Measurements from ENCODE around the gene LMTK3.

The LMTK3 gene, protein sequence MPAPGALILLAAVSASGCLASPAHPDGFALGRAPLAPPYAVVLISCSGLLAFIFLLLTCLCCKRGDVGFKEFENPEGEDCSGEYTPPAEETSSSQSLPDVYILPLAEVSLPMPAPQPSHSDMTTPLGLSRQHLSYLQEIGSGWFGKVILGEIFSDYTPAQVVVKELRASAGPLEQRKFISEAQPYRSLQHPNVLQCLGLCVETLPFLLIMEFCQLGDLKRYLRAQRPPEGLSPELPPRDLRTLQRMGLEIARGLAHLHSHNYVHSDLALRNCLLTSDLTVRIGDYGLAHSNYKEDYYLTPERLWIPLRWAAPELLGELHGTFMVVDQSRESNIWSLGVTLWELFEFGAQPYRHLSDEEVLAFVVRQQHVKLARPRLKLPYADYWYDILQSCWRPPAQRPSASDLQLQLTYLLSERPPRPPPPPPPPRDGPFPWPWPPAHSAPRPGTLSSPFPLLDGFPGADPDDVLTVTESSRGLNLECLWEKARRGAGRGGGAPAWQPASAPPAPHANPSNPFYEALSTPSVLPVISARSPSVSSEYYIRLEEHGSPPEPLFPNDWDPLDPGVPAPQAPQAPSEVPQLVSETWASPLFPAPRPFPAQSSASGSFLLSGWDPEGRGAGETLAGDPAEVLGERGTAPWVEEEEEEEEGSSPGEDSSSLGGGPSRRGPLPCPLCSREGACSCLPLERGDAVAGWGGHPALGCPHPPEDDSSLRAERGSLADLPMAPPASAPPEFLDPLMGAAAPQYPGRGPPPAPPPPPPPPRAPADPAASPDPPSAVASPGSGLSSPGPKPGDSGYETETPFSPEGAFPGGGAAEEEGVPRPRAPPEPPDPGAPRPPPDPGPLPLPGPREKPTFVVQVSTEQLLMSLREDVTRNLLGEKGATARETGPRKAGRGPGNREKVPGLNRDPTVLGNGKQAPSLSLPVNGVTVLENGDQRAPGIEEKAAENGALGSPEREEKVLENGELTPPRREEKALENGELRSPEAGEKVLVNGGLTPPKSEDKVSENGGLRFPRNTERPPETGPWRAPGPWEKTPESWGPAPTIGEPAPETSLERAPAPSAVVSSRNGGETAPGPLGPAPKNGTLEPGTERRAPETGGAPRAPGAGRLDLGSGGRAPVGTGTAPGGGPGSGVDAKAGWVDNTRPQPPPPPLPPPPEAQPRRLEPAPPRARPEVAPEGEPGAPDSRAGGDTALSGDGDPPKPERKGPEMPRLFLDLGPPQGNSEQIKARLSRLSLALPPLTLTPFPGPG (N-terminal part only)

DNA sequence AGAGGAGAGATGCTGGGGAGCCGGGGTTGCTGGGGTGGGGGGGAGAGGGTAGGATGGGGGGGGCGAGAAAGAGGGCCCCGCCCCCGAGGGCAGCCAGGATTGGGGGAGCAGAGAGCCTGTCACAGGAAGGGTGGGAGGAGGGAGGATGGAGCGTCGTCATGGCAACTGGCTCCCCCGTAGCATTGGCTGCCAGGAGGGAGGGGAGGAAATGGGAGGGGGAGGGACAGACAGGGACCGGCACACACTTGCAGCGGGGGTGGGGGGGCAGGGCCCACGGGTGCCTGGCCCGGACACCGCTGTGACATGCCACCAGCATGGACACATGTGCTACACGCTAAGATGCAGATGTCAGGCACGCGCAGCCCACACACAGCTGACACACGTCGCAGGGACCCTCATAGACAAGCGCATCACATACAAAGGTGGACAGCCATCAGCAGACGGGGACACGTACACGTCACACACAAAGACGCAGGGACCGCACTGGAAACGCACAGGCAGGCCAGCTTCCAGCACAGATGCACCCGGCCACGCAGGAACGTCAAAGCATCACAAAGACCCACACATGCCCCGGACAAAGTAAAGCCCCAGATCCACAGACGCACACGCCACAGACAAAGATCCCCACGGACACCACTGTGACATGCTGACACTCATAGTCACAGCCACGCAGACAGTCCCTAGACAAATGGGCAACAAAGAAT, at the start of gene LMTK3:
TSS of gene LMTK3 (minus strand) at position 36 of the 704 bp plus-strand sequence. CDS start 259 bp downstream, outside the sequence.
- H3K4me3 ChIP-seq, result peak within 1 kb of the TSS in 4 of 7 experiments; percentile 9 to 30 (median 20)
- H3K27ac ChIP-seq, result peak within 1 kb of the TSS in 3 of 21 experiments; percentile 27 to 42 (median 30)

DNA sequence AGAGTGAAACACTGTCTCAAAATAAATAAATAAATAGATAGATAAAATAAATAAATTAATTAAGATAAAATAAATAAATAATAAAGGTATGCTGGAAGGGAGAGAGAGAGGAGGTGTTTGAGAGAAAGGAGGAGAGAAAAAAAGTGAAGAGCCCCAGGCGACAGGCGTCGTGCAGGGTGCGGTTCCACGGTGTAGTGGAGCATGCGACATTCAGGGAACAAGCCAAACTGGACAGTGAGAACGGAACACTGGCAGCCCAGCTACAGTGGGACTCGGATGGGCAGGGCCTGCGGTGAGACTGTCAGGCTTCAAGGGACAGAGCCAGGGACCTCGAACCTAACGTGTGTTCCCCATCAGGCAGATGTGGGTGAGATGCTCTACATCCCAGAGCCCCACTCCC, 49.8 kb upstream of the LMTK3 start:
- H3K4me3 ChIP-seq, result no peak overlapping the region
- no peak overlapping the region for H3K27ac ChIP-seq

DNA sequence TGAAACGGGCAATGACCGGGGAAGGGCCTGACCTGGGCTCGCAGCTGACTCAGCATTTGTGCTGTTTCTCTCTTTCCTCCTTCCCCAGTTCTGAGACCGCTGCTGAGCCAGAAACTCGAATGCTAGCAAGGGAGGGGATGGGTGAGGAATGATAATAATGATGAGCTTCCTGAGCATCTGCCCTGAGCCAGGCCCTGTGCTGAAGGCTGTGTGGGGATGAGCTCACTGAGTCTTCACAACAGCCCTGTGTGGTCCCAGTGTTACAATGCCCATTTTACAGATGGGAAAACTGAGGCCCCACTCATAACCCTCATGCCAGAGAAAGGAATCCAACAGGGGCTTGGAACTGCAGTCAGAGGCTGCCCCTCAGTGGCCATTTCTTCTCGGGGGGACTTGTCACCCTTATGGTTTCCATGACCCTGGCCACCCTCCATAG, 48.5 kb upstream of the LMTK3 start:
- peak overlapping the region in 1 of 21 experiments; percentile 31 for H3K27ac ChIP-seq

DNA sequence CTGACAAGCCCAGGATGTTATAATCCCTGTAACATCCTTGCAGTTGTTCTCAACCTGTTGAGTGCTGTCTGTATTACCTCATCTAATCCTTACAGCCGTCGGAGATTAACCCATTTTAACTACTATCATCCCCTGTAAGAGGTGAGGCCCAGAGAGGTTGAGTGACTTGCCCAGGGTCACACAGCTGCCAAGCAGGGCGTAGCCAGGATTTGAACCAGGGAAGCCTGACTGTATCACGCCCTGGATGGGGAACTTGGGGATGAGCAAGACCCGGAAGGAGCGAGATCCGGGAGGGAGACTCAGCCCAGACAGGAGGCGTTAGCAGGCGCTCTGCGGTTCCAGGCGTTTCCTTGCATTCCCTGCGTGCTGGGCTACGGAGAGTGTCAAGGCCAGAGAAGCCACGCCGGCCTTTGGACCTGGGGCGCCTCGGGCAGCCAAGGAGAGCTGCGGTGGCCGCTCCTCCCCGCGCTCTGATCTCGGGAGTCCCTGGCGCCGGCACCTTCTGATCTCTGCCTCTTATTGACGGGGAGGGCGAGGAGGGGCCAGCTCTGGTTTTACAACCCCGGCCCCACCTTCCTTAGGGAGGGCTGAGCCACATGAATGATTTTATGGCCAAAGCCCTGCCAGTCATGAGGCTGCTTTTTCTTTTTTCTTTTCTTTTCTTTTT, 46.5 kb upstream of the LMTK3 start:
- peak overlapping the region in 7 of 21 experiments; percentile 7 to 65 (median 27) for H3K27ac ChIP-seq

More for the DNA sequence above, 48.5 kb upstream of the LMTK3 start:
- H3K4me3 ChIP-seq, result no peak overlapping the region

DNA sequence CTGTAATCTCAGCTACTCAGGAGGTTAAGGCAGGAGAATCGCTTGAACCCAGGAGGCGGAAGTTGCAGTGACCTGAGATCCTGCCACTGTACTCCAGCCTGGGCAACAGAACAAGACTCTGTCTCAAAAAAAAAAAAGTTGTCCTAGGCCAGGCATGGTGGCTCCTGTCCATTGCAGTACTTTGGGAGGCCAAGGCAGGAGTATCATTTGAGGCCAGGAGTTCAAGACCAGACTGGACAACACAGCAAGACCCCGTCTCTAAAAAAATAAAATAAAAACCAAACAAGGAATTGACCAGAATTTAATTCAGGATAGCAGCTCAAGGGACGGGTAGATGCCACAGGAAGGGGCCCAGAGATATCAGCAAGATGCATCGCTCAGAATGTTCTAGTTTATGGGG, 45.2 kb upstream of the LMTK3 start:
- Histone ChIP-seq H3K27ac (peak overlapping the region in 1 of 21 experiments; percentile 11), H3K4me3 (no peak overlapping the region)

More for the DNA sequence above, 46.5 kb upstream of the LMTK3 start:
- peak overlapping the region in 1 of 7 experiments; percentile 17 for H3K4me3 ChIP-seq

DNA sequence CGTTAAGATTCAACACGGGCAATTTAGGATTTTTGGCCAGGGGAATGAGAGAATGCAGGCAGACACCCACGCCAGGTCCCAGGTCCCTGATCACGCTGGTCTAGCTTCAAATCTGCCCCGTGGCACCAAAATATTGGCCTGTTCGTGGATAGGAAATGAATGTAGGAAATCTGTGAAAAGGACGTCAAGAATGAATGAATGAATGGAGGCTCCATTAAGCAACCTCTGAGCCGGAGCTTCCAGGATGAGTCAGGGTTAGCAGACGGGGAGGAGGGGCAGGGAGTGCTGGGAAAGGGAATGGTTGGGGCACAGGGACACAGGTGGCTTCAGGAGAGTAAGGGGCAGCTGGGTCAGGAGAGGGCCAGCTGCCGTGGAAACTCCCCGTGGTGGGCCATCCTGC, 44.5 kb upstream of the LMTK3 start:
- Histone ChIP-seq H3K27ac (peak overlapping the region in 1 of 21 experiments; percentile 63), H3K4me3 (no peak overlapping the region)

DNA sequence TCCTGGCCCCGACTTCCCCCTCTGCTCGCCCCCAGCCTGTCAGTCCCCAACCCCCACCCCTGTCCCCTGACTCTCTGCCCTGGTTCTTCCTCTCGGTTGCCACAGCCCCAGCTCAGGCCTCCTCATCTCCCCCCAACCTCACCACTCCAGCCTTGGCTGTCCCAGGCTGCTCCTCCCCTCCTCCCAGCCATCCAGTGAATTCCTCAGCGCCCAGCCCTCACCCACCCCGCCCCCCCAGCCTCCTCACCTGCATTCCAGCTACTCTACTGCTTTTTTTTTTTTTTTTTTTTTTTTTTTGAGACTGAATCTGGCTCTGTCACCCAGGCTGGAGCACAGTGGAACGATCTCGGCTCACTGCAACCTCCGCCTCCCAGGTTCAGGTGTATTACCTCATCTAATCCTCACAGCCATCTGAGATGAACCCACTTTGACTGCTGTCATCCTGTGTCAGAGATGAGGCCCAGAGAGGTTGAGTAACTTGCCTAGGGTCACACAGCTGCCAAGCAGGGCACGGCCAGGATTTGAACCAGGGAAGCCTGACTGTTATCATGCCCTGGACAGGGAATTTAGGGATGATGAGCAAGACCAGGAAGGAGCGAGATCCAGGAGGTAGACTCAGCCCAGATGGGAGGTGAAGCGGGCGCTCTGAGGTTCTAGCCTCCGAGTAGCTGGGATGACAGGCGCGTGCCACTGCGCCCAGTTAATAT, 42.9 kb upstream of the LMTK3 start:
- peak overlapping the region in 7 of 21 experiments; percentile 6 to 91 (median 37) for H3K27ac ChIP-seq
- peak overlapping the region in 1 of 7 experiments; percentile 25 for H3K4me3 ChIP-seq

DNA sequence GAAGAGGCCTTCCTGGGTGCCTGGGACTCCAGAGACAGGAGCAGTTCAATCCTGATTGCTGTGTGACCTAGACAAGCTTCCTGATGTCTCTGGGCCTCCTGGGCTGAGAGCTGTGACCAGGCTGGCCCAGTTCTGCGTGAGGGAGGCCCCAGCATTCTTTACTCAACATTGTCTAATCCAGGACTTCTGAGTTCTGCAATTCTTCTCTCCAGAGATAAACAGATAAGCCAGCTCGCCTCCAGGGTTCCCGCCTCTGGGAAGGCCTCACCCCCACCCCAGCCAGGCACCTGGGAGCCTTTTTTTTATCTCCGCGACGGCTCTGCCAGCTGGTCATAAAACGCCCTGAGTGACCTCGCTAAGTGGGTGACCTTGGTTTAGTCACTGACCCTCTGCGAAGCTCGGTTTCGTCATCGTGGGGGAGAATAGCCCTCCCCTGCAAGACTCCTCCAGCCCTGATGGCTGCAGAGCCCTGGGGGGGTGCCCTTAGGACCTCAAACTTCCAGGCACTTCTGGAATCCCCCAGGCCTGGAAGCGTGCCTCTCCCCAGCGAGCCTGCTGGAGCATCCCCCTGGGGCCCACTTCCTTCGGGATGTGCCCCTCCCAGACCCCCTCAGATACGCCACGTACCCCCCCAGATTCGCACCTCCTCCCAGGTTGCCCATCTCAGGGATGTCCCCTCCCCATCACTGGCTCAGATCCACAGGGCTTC, 42.2 kb upstream of the LMTK3 start:
- peak overlapping the region in 5 of 7 experiments; percentile 24 to 36 (median 34) for H3K4me3 ChIP-seq
- H3K27ac ChIP-seq, result peak overlapping the region in 15 of 21 experiments; percentile 4 to 91 (median 46)

DNA sequence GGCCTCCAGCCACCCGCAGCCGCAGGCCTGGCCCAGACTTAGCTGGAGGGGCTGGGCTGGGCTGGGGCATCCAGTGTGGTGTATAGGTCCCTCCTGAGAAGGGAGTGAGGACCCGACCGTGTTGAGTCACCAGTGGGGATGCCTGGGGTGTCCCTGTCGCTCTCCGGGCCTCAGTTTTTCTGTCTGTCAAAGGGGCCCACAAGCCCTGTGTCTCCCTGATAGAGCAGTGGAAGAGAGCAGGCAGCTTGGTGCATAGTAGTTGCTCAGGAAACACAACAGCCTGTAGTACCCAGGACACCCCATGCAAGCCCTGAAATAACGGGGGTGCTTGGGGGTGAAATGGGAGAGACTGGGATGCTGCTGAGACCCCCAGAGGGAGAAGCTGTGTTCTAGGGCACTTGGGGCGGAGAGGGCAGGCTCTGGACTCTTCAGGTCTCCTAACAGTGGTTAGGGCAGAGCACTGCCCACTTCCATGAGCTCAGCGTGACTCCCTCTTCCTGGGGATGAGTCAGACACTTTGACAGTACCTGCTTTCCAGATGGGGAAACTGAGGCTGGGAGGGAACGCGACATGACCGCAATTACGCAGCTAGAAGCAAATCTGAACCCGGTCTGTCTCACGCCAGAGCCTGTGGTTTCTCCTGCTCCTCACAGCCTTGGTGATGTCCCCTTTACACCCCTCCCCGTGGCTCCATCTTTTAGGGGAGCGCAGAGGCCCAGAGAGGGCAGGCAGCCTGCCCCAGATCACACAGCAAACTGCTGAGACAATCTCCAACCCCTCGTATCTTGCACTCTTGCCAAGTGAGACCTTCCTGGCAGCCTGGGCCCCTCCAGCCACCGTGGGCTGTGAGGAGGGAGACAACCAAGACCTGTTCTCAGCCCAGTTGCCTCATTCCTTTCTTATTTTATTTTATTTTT, 41.0 kb upstream of the LMTK3 start:
- H3K27ac ChIP-seq, result peak overlapping the region in 18 of 21 experiments; percentile 7 to 91 (median 72)
- H3K4me3 ChIP-seq, result peak overlapping the region; percentile 16 to 36 (median 26)

DNA sequence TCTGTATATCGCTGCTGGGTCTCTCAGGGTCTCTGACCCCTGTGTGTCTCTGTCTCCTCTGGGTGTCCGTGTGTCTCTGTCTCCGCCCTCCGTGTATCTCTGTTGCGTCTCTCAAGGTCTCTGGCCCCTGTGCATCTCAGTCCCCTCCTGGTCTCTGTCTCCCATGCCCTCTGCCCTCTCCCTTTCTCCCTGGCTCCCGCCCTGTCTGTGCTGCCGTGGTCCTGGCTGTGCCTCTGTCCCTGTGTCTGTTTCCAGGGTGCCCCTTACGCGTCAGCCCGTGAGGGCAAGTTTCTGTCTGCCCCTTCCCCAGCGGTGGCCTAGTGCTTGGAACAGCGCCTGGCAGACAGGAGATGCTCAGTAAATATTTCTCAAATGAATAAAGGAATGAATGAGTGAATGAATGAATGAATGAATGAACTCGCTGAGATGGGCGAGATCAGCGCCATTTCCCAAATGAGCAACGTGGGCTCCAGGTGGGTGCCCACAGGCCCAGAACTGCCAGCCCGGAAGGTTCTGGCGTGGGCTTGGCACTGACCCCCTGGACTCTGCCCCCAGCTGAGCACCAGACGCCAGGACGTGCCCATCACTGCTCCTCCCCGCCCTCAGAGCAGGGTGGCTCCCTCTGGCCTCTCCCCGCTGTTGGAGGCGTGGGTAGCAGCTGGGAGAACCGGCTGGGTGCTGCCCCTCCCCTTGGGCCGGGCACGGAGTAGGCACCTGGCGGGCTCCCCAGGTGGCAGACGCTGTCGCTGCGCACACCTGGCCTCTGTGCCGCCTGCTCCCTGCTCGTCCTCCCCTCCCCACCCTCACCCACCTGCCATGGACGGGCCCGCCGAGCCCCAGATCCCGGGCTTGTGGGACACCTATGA, 40.0 kb upstream of the LMTK3 start, which contains the start of gene SULT2B1:
TSS of gene SULT2B1 (plus strand) at position 736 of the 866 bp plus-strand sequence. CDS start at position 817, 81 bp downstream.
- Histone ChIP-seq H3K4me3 (peak within 1 kb of the TSS; percentile 16 to 36 (median 26)), H3K27ac (peak within 1 kb of the TSS in 18 of 21 experiments; percentile 7 to 91 (median 72))

DNA sequence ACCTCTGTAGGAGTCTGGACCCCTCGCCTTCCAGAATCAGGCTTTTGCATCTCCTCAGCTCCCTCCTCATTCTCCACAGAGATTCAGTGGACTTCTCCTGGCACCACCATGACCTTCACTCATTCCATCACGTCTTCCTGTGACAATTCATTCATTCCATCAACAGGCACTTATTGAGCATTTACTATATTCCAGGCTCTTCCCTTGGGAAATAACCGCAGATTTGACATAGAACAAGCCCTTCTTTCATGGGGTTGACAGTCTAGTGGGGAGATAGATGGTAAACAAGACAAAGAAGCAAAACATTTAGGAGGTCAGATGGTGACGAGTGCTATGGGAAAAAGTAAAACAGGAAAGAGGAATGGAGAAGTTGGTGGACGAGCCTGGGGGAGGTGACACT, 37.7 kb upstream of the LMTK3 start:
- Histone ChIP-seq H3K4me3 (no peak overlapping the region), H3K27ac (no peak overlapping the region)

DNA sequence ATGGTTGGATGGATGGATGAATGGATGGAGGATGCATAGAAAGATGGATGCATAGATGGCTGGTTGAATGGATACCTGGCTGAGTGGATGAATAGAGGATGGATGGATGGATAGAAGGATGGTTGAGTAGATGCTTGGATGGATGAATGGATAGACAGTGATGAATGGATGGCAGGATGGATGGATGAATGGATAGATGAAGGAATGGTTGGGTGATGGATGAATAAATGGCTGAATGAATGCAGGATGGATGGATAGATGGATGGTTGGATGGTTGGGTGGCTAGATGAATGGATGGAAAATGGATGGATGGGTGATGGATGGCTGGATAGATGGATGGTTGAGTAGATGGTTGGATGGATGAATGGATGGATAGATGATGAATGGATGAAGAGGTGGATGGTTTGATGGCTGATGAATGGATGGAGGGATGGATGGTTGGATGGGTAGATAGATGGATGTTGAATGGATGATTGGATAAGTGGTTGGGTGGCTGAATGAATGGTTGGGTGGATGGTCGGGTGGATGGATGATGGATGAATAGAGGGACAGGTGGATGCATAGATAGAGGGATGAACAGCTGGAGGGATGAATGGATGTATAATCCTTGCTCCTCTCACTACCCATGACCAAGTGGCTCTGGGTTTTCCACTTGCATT, 36.7 kb upstream of the LMTK3 start:
- H3K27ac ChIP-seq, result no peak overlapping the region
- no peak overlapping the region for H3K4me3 ChIP-seq

DNA sequence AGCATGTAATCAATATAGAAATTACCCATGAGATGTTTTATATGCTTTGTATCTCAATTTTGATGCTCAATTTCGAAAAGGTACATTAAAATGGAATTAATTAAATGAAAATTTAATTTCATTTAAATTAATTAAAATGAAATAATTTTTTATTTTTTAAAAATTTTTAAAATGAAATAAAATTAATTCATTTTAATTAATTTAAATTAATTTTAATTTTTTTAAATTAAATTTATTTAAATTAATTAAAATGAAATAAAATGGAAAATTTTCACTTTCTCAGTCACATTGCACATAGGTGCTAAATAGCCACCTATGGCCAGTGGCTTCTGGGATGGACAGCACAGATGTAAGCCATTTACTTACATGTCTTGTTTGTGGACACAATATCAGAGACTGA, 36.1 kb upstream of the LMTK3 start:
- H3K4me3 ChIP-seq, result no peak overlapping the region
- H3K27ac ChIP-seq, result no peak overlapping the region

Data from skin epidermis (tissue), 12 donors.